Measurements from ENCODE around the gene VPS54.

VPS54 gene

GRCh38 chr2:63888053-63888452 lies 131.2 kb downstream of the VPS54 start:
- Mint-ChIP-seq H3K9me3 (no peaks in the 10 kb centered on the region), H3K4me1 (no peaks in the 10 kb centered on the region), H3K36me3 (peaks cover 25% of the 10 kb centered on the region), H3K27me3 (no peaks in the 10 kb centered on the region), H3K27ac (peak overlapping the region; percentile 45), H3K4me3 (no peak overlapping the region)
- no peak for ATAC-seq (ENCODE audit: low read depth)
- no peak for DNase-seq (ENCODE audit: low spot score in 2 of 2)

DNA sequence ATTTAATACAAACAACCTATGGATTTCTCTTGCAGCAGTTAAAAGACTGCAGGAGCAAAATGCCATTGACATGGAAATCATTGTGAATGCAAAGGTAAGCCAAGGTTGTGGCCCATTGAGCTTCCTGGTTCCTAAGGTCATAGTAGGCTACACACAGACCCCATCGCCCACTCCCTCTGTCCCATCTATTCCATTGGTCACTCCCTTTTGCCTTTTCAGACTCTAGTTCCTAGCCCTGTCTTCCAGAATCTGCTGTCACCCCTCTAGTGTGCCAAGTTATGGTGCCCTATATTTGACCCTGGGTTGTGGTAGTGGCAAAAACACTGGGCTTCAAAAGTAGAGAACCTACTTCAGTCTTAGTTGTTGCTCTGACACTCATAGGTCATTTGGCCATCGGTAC lies 132.8 kb downstream of the VPS54 start:
- H3K27me3 Mint-ChIP-seq = no peaks in the 10 kb centered on the region
- no peak for DNase-seq (ENCODE audit: low spot score in 2 of 2)
- peaks cover 28% of the 10 kb centered on the region for H3K36me3 Mint-ChIP-seq
- H3K9me3 Mint-ChIP-seq = no peaks in the 10 kb centered on the region
- ATAC-seq (ENCODE audit: low read depth) = no peak
- no peak overlapping the region for H3K4me3 Mint-ChIP-seq
- H3K4me1 Mint-ChIP-seq = peaks cover 3% of the 10 kb centered on the region
- H3K27ac Mint-ChIP-seq = peak overlapping the region; percentile 74

DNA sequence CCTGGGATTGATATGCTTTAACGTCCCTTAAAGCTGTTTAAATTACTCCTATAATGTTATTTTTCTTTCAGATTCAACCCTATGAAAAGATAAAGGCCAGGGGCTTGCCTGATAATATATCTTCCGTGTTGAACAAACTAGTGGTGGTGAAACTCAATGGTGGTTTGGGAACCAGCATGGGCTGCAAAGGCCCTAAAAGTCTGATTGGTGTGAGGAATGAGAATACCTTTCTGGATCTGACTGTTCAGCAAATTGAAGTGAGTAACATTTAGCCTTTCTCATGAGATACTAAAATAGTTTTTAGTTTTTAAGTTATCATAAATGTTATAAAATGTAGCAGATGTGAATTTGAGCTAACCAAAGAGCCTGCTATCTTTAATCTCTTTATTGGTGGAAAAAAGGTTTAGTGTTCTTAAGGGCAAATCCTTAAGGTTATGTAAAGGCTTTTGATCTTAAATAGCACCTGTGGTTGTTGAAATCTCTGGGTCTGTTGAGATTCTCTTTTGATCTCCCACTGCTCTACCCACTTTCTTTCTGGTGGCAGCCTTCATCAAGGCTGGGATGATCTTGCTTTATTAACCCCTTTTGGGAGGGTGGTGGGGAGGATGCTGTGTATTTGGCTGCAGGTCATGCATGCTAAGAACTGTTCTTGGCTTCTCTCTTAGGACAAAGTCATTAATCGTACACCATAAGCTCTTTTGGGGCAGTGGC lies 136.7 kb downstream of the VPS54 start:
- Mint-ChIP-seq H3K4me1 (peaks cover 5% of the 10 kb centered on the region), H3K4me3 (no peak overlapping the region), H3K36me3 (peaks cover 22% of the 10 kb centered on the region), H3K27ac (peak overlapping the region; percentile 24), H3K27me3 (no peaks in the 10 kb centered on the region), H3K9me3 (no peaks in the 10 kb centered on the region)
- DNase-seq (ENCODE audit: low spot score in 2 of 2) = no peak
- ATAC-seq (ENCODE audit: low read depth) = no peak

DNA sequence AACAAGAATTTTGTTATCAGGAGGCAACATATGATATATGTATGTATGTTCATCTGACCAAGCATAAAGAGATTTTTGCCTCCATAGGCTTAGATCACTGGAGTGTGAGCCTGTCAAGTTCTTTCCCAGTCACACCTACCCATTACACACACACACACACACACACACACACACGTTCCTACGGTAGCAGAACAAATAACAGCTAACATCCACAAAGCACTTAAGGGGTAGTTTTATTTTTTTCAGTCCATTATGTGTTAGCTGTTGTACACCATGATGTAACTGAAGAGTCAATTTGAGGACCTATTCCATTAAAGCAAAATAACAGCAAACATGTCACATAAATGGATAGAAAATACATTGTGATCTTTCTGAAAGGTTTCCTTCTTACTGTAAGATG lies 138.0 kb downstream of the VPS54 start:
- no peaks in the 10 kb centered on the region for H3K27me3 Mint-ChIP-seq
- peak overlapping the region; percentile 31 for H3K27ac Mint-ChIP-seq
- H3K9me3 Mint-ChIP-seq = no peaks in the 10 kb centered on the region
- peaks cover 7% of the 10 kb centered on the region for H3K4me1 Mint-ChIP-seq
- DNase-seq (ENCODE audit: low spot score in 2 of 2) (no peak), ATAC-seq (ENCODE audit: low read depth) (no peak)
- H3K36me3 Mint-ChIP-seq = peaks cover 23% of the 10 kb centered on the region
- H3K4me3 Mint-ChIP-seq = no peak overlapping the region

DNA sequence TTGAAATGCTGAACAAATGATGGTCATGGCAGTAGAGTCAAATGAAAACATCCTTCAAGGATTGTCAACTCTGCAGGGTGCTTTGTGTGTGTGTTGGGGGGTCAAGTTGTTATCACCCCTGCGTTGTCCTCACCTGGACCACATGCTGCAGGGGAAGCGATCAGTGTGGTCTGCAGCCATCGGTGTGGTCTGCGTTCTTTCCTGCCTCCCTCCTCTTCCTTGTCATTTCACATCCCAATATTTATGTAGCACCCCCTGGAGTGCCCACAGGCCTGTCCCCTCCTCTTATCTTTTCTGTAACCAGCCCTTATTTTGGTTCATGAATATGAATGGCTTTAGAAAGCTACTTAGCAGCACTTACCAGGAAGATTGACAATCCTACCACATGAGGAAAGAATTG lies 138.6 kb downstream of the VPS54 start:
- Mint-ChIP-seq H3K9me3 (no peaks in the 10 kb centered on the region), H3K27me3 (no peaks in the 10 kb centered on the region), H3K4me3 (no peak overlapping the region), H3K36me3 (peaks cover 26% of the 10 kb centered on the region), H3K27ac (peak overlapping the region; percentile 31), H3K4me1 (peaks cover 10% of the 10 kb centered on the region)
- ATAC-seq (ENCODE audit: low read depth) (no peak), DNase-seq (ENCODE audit: low spot score in 2 of 2) (no peak)

GRCh38 chr2:63879876-63880433 lies 139.3 kb downstream of the VPS54 start:
- Mint-ChIP-seq H3K27ac (peak overlapping the region; percentile 31), H3K27me3 (no peaks in the 10 kb centered on the region), H3K9me3 (no peaks in the 10 kb centered on the region), H3K4me3 (no peak overlapping the region), H3K36me3 (peaks cover 26% of the 10 kb centered on the region), H3K4me1 (peaks cover 12% of the 10 kb centered on the region)
- ATAC-seq (ENCODE audit: low read depth) (no peak), DNase-seq (ENCODE audit: low spot score in 2 of 2) (no peak)

DNA sequence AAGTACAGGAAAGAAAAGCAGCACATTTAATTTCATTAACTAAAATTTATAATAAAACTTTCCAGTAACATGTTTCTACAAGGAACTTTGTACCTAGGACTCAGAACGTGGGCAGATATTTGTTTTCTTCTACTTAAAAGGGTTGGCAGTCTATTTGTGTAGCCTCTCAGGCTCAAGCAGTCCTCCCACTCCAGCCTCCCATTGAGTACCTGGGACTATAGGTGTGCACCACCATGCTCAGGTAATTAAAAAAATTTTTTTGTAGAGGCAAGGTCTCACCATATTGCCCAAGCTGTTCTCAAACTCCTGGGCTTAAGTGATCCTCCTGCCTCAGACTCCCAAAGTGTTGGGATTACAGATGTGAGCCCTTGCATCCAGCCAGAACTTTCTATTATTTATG lies 140.7 kb downstream of the VPS54 start:
- DNase-seq (ENCODE audit: low spot score in 2 of 2) = no peak
- Mint-ChIP-seq H3K4me3 (no peak overlapping the region), H3K27me3 (no peaks in the 10 kb centered on the region), H3K36me3 (peaks cover 30% of the 10 kb centered on the region), H3K27ac (no peak overlapping the region), H3K4me1 (peaks cover 16% of the 10 kb centered on the region), H3K9me3 (no peaks in the 10 kb centered on the region)
- no peak for ATAC-seq (ENCODE audit: low read depth)

- H3K27ac Mint-ChIP-seq = peak overlapping the region; percentile 66
- no peaks in the 10 kb centered on the region for H3K9me3 Mint-ChIP-seq
- H3K4me1 Mint-ChIP-seq = peaks cover 13% of the 10 kb centered on the region
- no peak for DNase-seq (ENCODE audit: low spot score in 2 of 2)
- H3K36me3 Mint-ChIP-seq = peaks cover 35% of the 10 kb centered on the region
- no peak for ATAC-seq (ENCODE audit: low read depth)
- no peaks in the 10 kb centered on the region for H3K27me3 Mint-ChIP-seq
- no peak overlapping the region for H3K4me3 Mint-ChIP-seq
Observed at GRCh38 chr2:63876311-63876710, 142.9 kb downstream of the VPS54 start.

DNA sequence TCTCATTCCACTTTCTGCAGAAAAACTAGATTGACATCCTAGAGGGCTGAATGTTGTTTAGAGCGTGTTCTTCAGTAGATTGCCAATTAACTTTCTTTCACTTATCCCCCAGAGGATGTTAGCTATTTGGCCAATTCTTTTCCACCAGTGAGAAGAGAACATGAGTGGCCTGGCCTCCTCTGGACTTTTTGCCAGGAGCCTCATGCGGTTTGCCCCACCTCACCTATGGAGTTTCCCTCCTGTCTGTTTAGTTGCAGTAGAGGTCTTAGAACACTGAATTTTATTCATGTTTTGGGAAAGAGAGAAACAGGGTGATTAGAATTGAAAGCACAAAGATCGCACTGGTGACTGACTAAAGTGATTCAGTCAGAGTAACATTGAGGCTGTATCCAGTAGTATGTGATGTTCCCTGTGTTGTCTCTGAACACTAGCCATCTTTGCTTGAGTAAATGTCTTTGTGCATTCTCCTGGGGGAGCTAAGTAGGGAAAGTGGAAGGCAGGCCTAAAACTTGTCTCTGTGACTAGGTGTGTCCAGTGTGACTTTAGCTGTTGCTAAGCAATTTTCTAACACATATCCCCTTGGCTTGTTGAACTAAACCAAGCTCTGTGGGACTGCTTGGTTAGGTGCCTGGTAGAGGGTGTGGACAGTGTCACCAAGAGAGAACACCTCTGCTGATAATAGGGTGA lies 143.5 kb downstream of the VPS54 start:
- H3K4me1 Mint-ChIP-seq = peaks cover 11% of the 10 kb centered on the region
- H3K27me3 Mint-ChIP-seq = no peaks in the 10 kb centered on the region
- peak overlapping the region; percentile 66 for H3K27ac Mint-ChIP-seq
- no peak for DNase-seq (ENCODE audit: low spot score in 2 of 2)
- H3K36me3 Mint-ChIP-seq = peaks cover 32% of the 10 kb centered on the region
- no peaks in the 10 kb centered on the region for H3K9me3 Mint-ChIP-seq
- no peak for ATAC-seq (ENCODE audit: low read depth)
- H3K4me3 Mint-ChIP-seq = no peak overlapping the region

GRCh38 chr2:63875131-63875527 lies 144.1 kb downstream of the VPS54 start:
- Mint-ChIP-seq H3K27me3 (no peaks in the 10 kb centered on the region), H3K27ac (no peak overlapping the region), H3K36me3 (peaks cover 31% of the 10 kb centered on the region), H3K9me3 (no peaks in the 10 kb centered on the region), H3K4me1 (peaks cover 11% of the 10 kb centered on the region), H3K4me3 (no peak overlapping the region)
- DNase-seq (ENCODE audit: low spot score in 2 of 2) (no peak), ATAC-seq (ENCODE audit: low read depth) (no peak)

- H3K4me3 Mint-ChIP-seq = no peak overlapping the region
- H3K9me3 Mint-ChIP-seq = no peaks in the 10 kb centered on the region
- ATAC-seq (ENCODE audit: low read depth) (no peak), DNase-seq (ENCODE audit: low spot score in 2 of 2) (no peak)
- no peak overlapping the region for H3K27ac Mint-ChIP-seq
- H3K36me3 Mint-ChIP-seq = peaks cover 31% of the 10 kb centered on the region
- H3K4me1 Mint-ChIP-seq = peaks cover 11% of the 10 kb centered on the region
- no peaks in the 10 kb centered on the region for H3K27me3 Mint-ChIP-seq
Observed at GRCh38 chr2:63874204-63875130, 144.8 kb downstream of the VPS54 start.

- Mint-ChIP-seq H3K36me3 (peaks cover 38% of the 10 kb centered on the region), H3K4me3 (no peak overlapping the region), H3K27ac (no peak overlapping the region), H3K4me1 (peaks cover 11% of the 10 kb centered on the region), H3K27me3 (no peaks in the 10 kb centered on the region), H3K9me3 (no peaks in the 10 kb centered on the region)
- no peak for ATAC-seq (ENCODE audit: low read depth)
- no peak for DNase-seq (ENCODE audit: low spot score in 2 of 2)
Observed at GRCh38 chr2:63872571-63873328, 146.5 kb downstream of the VPS54 start.

- Mint-ChIP-seq H3K4me3 (no peak overlapping the region), H3K4me1 (peaks cover 11% of the 10 kb centered on the region), H3K27ac (no peak overlapping the region), H3K27me3 (no peaks in the 10 kb centered on the region), H3K9me3 (no peaks in the 10 kb centered on the region), H3K36me3 (peaks cover 34% of the 10 kb centered on the region)
- no peak for ATAC-seq (ENCODE audit: low read depth)
- no peak for DNase-seq (ENCODE audit: low spot score in 2 of 2)
Observed at GRCh38 chr2:63871864-63872263, 147.4 kb downstream of the VPS54 start.

Measured in memory B cell (primary cell).